Panc1 (cell line): ENCODE measurements around the gene TMEM60. TPM values are rescaled to one million over a fixed set of nuclear protein-coding genes. Genes with fewer than 3 reads are reported as not detected.

Source experiments
- ATAC-seq: fragments of 200-7000 bp; cut with Tn5 transposase; 2 replicates; pipeline ENCODE4 v1.9.1; 2020; ENCODE audit warnings: mild to moderate bottlenecking, moderate library complexity
- BruUV-seq: library from RNA; stranded (reverse); fragments of 400-500 nt; replicated peaks from 2 replicates; lab custom pipeline; 2021; lab: Mats Ljungman, UMichigan
- CTCF ChIA-PET: fragments of 300-600 bp; sonication (Branson Sonifier 250); formaldehyde crosslinking; loops from one replicate; lab custom pipeline; 2022; ENCODE audit warnings: antibody characterized with exemption; lab: Charles Lee
- POLR2A ChIA-PET: fragments of 300-600 bp; sonication (Branson Sonifier 250); formaldehyde crosslinking; loops from one replicate; lab custom pipeline; 2022; ENCODE audit warnings: antibody characterized with exemption; lab: Charles Lee
- DNase-seq: peaks from one replicate; pipeline ENCODE4 v3.0.0-alpha.2; 2010; ENCODE audit warnings: low read depth, low spot score
- H3K27ac ChIP-seq: 2 replicates; pipeline ENCODE4 v1.5.1; 2011; ENCODE audit warnings: mild to moderate bottlenecking, low read length, inconsistent platforms
- H3K27me3 ChIP-seq: fragments of 200-500 bp; sonication (Bioruptor generic); 2 replicates; pipeline ENCODE4 v1.6.0; 2014; ENCODE audit warnings: low read length, inconsistent platforms; ENCODE audit not compliant: control insufficient read depth, insufficient read depth
- H3K36me3 ChIP-seq: fragments of 200-500 bp; sonication (Bioruptor generic); 2 replicates; pipeline ENCODE4 v1.5.1; 2014; ENCODE audit warnings: inconsistent platforms, mild to moderate bottlenecking, low read length, moderate library complexity; ENCODE audit not compliant: control insufficient read depth, insufficient read depth
- H3K4me1 ChIP-seq: 2 replicates; pipeline ENCODE4 v1.5.1; 2011; ENCODE audit warnings: inconsistent platforms, mild to moderate bottlenecking, low read length, moderate library complexity; ENCODE audit not compliant: control insufficient read depth, insufficient read depth
- H3K4me3 ChIP-seq, 2 experiments: 2 replicates each; pipeline ENCODE4 v1.5.1; 2011 to 2012; ENCODE audit warnings: low read depth in 2 of 2, low read length in 2 of 2, mild to moderate bottlenecking in 2 of 2, inconsistent platforms in 1 of 2, moderate library complexity in 1 of 2
- H3K9me3 ChIP-seq: fragments of 200-500 bp; sonication (Bioruptor generic); 2 replicates; pipeline ENCODE4 v1.5.1; 2014; ENCODE audit warnings: low read depth, mild to moderate bottlenecking, inconsistent platforms, low read length, moderate library complexity; ENCODE audit not compliant: control insufficient read depth, insufficient read depth
- CTCF ChIP-seq: fragments of 450-650 bp; IDR thresholded peaks from 2 replicates; pipeline ENCODE4 v1.5.1; 2017; ENCODE audit warnings: mild to moderate bottlenecking
- POLR2AphosphoS5 ChIP-seq: IDR thresholded peaks from 2 replicates; pipeline ENCODE4 v1.6.1; 2012; ENCODE audit warnings: mild to moderate bottlenecking, low read depth, low read length, moderate library complexity
- REST ChIP-seq, 2 experiments: IDR thresholded peaks; 2 replicates each; pipeline ENCODE4 v1.6.1; 2011 to 2012; ENCODE audit warnings: low read depth in 2 of 2, control low read depth in 1 of 2, low read length in 1 of 2, mild to moderate bottlenecking in 1 of 2, moderate library complexity in 1 of 2; ENCODE audit not compliant: insufficient read depth in 1 of 2
- SIN3A ChIP-seq: IDR thresholded peaks from 2 replicates; pipeline ENCODE4 v1.6.1; 2012; ENCODE audit warnings: low read depth, mild to moderate bottlenecking, low read length, moderate library complexity, borderline replicate concordance; ENCODE audit not compliant: insufficient read depth
- TCF7L2 ChIP-seq: IDR thresholded peaks from 2 replicates; pipeline ENCODE4 v1.6.1; 2011; ENCODE audit warnings: mild to moderate bottlenecking, low read depth, low read length, inconsistent platforms
- in situ Hi-C: cut with HindIII; loops from 2 replicates; pipeline ENCODE4 v1.10.0; 2016; ENCODE audit warnings: low sequenced_read_pairs, low pct_unique_long_range_greater_than_20kb
- intact Hi-C: fragments of 100-400 bp; cut with micrococcal nuclease; formaldehyde crosslinking; loops from one replicate; pipeline ENCODE4 v1.10.0; 2022; ENCODE audit not compliant: unreplicated experiment
- total RNA-seq: library from RNA; stranded (reverse); gene quantifications from one replicate; pipeline ENCODE4 v1.2.1, GENCODE V29; 2021; ENCODE audit not compliant: unreplicated experiment

Gene TMEM60
- total RNA-seq, 1 experiment from 2014 or later: 20.4 TPM

- no peak for TF ChIP-seq POLR2AphosphoS5
- TF ChIP-seq REST (IDR thresholded peaks at IDR 0.05; ENCODE audit: insufficient read depth in 1 of 2, low read depth in 2 of 2, low read length in 1 of 2): no peak
- no peak for TF ChIP-seq CTCF
- TF ChIP-seq SIN3A: no peak
- TF ChIP-seq TCF7L2: no peak
- no peaks in the 10 kb centered on the region for H3K36me3 ChIP-seq
- in situ Hi-C loops: no loop called here
- CTCF ChIA-PET: no interaction called here
- ATAC-seq: no peak
- POLR2A ChIA-PET: no interaction called here
- H3K9me3 ChIP-seq: no peaks in the 10 kb centered on the region
- H3K4me1 ChIP-seq: peaks cover 9% of the 10 kb centered on the region
- no peak overlapping the region for H3K27ac ChIP-seq
- H3K27me3 ChIP-seq: no peaks in the 10 kb centered on the region
- DNase-seq: no peak
- no TSS peak for BruUV-seq
- no peak overlapping the region for H3K4me3 ChIP-seq
- intact Hi-C loops: no loop called here
Measured at GRCh38 chr7:77827999-77828398, 29.8 kb upstream of the TMEM60 start.

GRCh38 chr7:77826300-77826699 is 28.1 kb upstream of the TMEM60 start:
- TF ChIP-seq CTCF (no peak), REST (IDR thresholded peaks at IDR 0.05; ENCODE audit: insufficient read depth in 1 of 2, low read depth in 2 of 2, low read length in 1 of 2) (peak in 1 of 2 experiments; percentile 71; a peak in 2 of 4 replicates)
- intact Hi-C loops: no loop called here
- H3K27me3 ChIP-seq: no peaks in the 10 kb centered on the region
- TSS peak; percentile 19 for BruUV-seq
- no peak overlapping the region for H3K27ac ChIP-seq
- in situ Hi-C loops: no loop called here
- H3K4me1 ChIP-seq: peaks cover 6% of the 10 kb centered on the region; the same call in 1 of the 2 replicates
- H3K9me3 ChIP-seq: peaks cover 2% of the 10 kb centered on the region; the same call in 1 of the 2 replicates
- ChIA-PET POLR2A (no interaction called here), CTCF (no interaction called here)
- ATAC-seq (no peak), DNase-seq (no peak)
- no peaks in the 10 kb centered on the region for H3K36me3 ChIP-seq
- no peak overlapping the region for H3K4me3 ChIP-seq
